ENCODE results near the gene TMIE. TPM values are rescaled to one million over a fixed set of nuclear protein-coding genes. Genes with fewer than 3 reads are reported as not detected.

The TMIE gene
- total RNA-seq, 4 donors from 2014 or later, result 0.41 to 2.1 (median 1.6) TPM; not detected in 1

- intact Hi-C loops (cut with DNase I; ENCODE audit: low total_unique reads), result no loop called here
- no peak for DNase-seq
- no peak overlapping the region for H3K27ac ChIP-seq
- no peaks in the 10 kb centered on the region for H3K36me3 ChIP-seq
- TF ChIP-seq POLR2A (IDR thresholded peaks at IDR 0.05) (no peak), CTCF (IDR thresholded peaks at IDR 0.05) (no peak)
- H3K4me3 ChIP-seq, result no peak overlapping the region
- no peaks in the 10 kb centered on the region for H3K27me3 ChIP-seq
- no peaks in the 10 kb centered on the region for H3K4me1 ChIP-seq
- H3K9me3 ChIP-seq, result no peaks in the 10 kb centered on the region
Observed at GRCh38 chr3:46729038-46729437, 27.8 kb downstream of the TMIE start.

DNA sequence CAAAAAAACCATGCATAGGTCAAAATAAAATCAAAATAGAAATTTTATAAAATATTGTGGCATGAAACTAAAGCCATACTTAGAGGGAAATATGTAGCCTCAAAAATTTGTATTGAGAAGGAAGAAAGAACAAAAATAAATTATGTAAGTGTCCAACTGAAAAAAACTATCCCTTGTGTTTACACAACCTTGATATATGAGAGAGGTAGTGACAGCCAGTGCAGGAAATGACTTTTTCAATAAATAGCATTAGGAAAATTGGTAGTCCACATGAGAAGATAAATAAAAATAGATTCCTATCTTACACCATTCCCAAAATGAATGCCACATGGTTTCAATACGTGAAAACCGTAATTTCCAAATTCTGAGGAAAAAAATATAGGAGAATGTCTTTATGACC, 29.6 kb downstream of the TMIE start:
- Histone ChIP-seq H3K4me3 (no peak overlapping the region), H3K36me3 (no peaks in the 10 kb centered on the region), H3K4me1 (no peaks in the 10 kb centered on the region), H3K9me3 (no peaks in the 10 kb centered on the region), H3K27ac (no peak overlapping the region), H3K27me3 (no peaks in the 10 kb centered on the region)
- DNase-seq, result no peak
- intact Hi-C loops (cut with DNase I; ENCODE audit: low total_unique reads), result no loop called here
- TF ChIP-seq POLR2A (IDR thresholded peaks at IDR 0.05) (no peak), CTCF (IDR thresholded peaks at IDR 0.05) (no peak)

- H3K36me3 ChIP-seq, result no peaks in the 10 kb centered on the region
- no peaks in the 10 kb centered on the region for H3K9me3 ChIP-seq
- no peak for DNase-seq
- intact Hi-C loops (cut with DNase I; ENCODE audit: low total_unique reads), result no loop called here
- no peak for TF ChIP-seq CTCF (IDR thresholded peaks at IDR 0.05)
- TF ChIP-seq POLR2A (IDR thresholded peaks at IDR 0.05), result no peak
- no peaks in the 10 kb centered on the region for H3K27me3 ChIP-seq
- H3K27ac ChIP-seq, result no peak overlapping the region
- no peak overlapping the region for H3K4me3 ChIP-seq
- no peaks in the 10 kb centered on the region for H3K4me1 ChIP-seq
Observed at GRCh38 chr3:46731795-46732194, 30.6 kb downstream of the TMIE start.

GRCh38 chr3:46733026-46733800, 32.0 kb downstream of the TMIE start:
- Histone ChIP-seq H3K4me1 (no peaks in the 10 kb centered on the region), H3K36me3 (no peaks in the 10 kb centered on the region), H3K9me3 (no peaks in the 10 kb centered on the region), H3K27ac (no peak overlapping the region), H3K4me3 (no peak overlapping the region), H3K27me3 (no peaks in the 10 kb centered on the region)
- intact Hi-C loops (cut with DNase I; ENCODE audit: low total_unique reads), result no loop called here
- TF ChIP-seq CTCF (IDR thresholded peaks at IDR 0.05), result no peak
- no peak for TF ChIP-seq POLR2A (IDR thresholded peaks at IDR 0.05)
- no peak for DNase-seq

DNA sequence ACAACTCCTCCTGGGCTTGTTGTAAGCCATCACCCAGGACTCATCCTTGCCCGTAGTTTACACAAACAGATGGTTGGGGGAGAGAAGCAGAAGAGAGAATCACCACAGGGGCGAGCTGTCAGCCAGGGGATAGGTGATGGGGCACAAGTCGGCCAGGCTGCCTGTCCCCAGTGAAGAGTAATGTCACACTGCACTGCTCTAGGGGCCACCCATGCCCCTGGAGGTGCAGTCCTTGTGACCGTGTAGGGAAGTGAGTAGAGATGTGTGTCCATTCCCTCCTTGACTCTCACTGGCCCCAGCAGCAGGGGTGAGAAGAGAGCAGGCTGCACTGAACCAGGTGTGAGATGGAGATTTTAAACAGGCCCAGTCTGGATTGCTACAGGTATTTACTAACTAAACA, 33.6 kb downstream of the TMIE start:
- Histone ChIP-seq H3K27ac (no peak overlapping the region), H3K4me1 (no peaks in the 10 kb centered on the region), H3K27me3 (no peaks in the 10 kb centered on the region), H3K4me3 (no peak overlapping the region), H3K36me3 (no peaks in the 10 kb centered on the region), H3K9me3 (no peaks in the 10 kb centered on the region)
- TF ChIP-seq POLR2A (IDR thresholded peaks at IDR 0.05), result no peak
- TF ChIP-seq CTCF (IDR thresholded peaks at IDR 0.05), result no peak
- intact Hi-C loops (cut with DNase I; ENCODE audit: low total_unique reads), result no loop called here
- no peak for DNase-seq

Data from uterus (tissue), 4 donors.